Inflammatory macrophage treated with lipopolysaccharide for 4 hours (primary cell): ENCODE measurements around the gene DCAF8.

Source experiments
- DNase-seq: peaks from one replicate; pipeline ENCODE4 v3.0.0-alpha.2; 2020

Gene DCAF8

DNA sequence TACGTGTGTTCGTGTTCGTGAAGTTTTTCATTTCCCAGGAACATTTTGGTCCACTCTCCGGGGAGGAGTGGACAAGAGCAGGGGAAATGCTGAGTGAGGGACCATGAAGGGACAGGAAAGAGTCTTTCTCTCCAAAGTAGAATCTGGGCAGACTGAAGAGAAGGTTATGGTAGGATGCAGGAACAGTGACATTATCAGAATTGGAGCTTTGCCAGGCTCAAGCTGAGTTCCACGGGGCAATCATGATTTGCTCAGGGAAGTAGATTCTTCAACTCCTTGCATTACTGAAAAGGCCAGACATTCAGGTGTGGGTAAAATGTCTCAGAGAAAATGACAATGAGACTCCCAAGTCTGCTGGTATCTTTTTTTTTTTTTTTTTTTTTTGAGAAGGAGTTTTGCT is 94.3 kb downstream of the DCAF8 start:
- DNase-seq, result no peak

DNA sequence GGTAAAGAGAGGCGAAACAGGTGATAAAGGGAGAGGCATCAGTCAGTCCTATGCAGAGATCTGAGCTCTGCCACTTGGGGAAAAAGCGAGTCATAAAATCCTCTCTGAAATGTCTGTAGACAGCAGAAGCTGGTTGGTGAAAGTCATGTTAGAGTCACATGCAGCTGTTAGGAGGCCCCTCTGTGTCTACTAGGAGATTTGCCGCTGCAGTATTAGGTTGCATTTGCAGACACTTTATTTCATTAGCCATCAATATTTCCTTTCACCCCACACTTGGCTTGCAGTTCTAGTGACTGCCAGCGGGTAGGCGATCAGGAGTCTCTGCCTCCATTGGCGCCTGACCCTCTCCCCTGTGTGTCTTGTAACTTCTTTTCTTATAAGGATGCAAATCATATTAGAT is 94.8 kb downstream of the DCAF8 start:
- peak; percentile 54 for DNase-seq

- no peak for DNase-seq
These were observed 95.3 kb downstream of the DCAF8 start for GRCh38 chr1:160167056-160167455.

DNA sequence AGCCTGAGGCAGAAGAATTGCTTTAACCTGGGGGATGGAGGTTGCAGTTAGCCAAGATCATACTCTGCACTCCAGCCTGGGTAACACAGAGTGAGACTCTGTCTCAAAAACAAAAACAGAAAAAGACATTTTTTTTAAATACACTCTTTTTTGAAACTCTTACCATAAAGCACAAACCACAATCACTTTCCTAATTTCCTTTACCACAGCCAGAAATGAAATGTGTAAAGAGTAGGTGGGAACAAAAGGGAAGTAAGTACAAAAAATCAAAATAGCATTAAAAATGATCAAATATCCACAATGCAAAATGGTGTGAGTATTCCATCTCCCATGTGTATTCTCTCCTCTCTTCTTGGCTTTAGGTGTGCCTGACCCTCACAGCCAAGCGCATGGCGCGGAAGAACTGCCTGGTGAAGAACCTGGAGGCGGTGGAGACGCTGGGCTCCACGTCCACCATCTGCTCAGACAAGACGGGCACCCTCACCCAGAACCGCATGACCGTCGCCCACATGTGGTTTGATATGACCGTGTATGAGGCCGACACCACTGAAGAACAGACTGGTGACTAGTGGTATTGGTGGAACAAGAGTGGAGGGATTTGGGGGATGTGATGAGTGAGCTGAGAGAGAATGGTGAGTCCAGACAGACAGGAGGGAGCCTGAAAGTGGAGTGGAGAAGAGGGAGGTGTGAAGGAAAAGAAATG is 96.0 kb downstream of the DCAF8 start:
- peak; percentile 77 for DNase-seq
